Keratinocyte (primary cell): ENCODE results near the gene PCID2.

Source experiments
- EZH2 ChIP-seq: IDR thresholded peaks from one replicate; pipeline ENCODE4 v1.6.1; 2012; ENCODE audit warnings: inconsistent platforms, mild to moderate bottlenecking, low read length, moderate library complexity
- TF ChIP-seq, protein P1 (sequence below), 3 experiments: IDR thresholded peaks in 1 of 3; conservative IDR thresholded peaks in 1 of 3; optimal IDR thresholded peaks in 1 of 3; 2 replicates in 2 of 3; 3 replicates in 1 of 3; pipeline versions ENCODE3 to v1.5.1; 2011; ENCODE audit warnings: low read length in 3 of 3, mild to moderate bottlenecking in 3 of 3, moderate library complexity in 2 of 3, control low read depth in 1 of 3, inconsistent platforms in 1 of 3; ENCODE audit not compliant: insufficient read depth in 2 of 3; ENCODE audit errors: extremely low read depth in 1 of 3

DNA sequence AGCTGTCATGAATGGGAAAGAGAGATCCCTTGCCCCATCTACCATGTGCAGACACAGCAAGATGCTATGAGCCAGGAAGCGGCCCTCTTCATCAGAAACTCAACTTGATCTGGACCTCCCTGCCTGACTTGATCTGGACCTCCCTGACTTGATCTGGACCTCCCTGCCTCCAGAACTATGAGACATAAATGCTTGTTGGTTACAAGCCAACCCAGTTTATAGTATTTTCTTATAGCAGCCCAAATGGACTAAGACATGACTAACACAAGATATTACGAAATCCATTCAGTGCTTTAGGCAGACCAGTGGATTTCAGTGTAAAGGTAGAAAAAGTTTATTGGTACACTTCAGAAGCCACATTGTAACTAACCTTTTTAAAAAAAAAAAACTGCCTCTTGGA lies 15.6 kb downstream of the PCID2 start:
- TF ChIP-seq, protein P1, sequence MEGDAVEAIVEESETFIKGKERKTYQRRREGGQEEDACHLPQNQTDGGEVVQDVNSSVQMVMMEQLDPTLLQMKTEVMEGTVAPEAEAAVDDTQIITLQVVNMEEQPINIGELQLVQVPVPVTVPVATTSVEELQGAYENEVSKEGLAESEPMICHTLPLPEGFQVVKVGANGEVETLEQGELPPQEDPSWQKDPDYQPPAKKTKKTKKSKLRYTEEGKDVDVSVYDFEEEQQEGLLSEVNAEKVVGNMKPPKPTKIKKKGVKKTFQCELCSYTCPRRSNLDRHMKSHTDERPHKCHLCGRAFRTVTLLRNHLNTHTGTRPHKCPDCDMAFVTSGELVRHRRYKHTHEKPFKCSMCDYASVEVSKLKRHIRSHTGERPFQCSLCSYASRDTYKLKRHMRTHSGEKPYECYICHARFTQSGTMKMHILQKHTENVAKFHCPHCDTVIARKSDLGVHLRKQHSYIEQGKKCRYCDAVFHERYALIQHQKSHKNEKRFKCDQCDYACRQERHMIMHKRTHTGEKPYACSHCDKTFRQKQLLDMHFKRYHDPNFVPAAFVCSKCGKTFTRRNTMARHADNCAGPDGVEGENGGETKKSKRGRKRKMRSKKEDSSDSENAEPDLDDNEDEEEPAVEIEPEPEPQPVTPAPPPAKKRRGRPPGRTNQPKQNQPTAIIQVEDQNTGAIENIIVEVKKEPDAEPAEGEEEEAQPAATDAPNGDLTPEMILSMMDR (optimal IDR thresholded peaks at IDR 0.05 in 1 of 3, IDR thresholded peaks at IDR 0.05 in 1 of 3, conservative IDR thresholded peaks at IDR 0.05 in 1 of 3; ENCODE audit: extremely low read depth in 1 of 3, insufficient read depth in 2 of 3, low read length in 3 of 3) = no peak
- no peak for TF ChIP-seq EZH2
